CD8-positive, alpha-beta memory T cell (primary cell): ENCODE results near the gene P2RY1. TPM values are rescaled to one million over a fixed set of nuclear protein-coding genes. Genes with fewer than 3 reads are reported as not detected.

Experiments
- CTCF ChIA-PET: fragments of 350-600 bp; sonication (Branson Sonifier 250); formaldehyde crosslinking; loops from one replicate; lab custom pipeline; 2021; ENCODE audit warnings: antibody characterized with exemption; lab: Charles Lee
- POLR2A ChIA-PET: fragments of 350-600 bp; sonication (Branson Sonifier 250); formaldehyde crosslinking; loops from one replicate; lab custom pipeline; 2021; ENCODE audit warnings: antibody characterized with exemption; lab: Charles Lee
- DNase-seq, 5 donors: peaks; one replicate each; pipeline versions ENCODE4 v3.0.0 to v3.0.0-alpha.2; 2020 to 2022; ENCODE audit warnings: mixed read lengths in 1 of 5
- H3K27ac ChIP-seq: one replicate; pipeline ENCODE4 v1.7.0; 2013; ENCODE audit warnings: low read depth, mild to moderate bottlenecking, low read length, moderate library complexity
- H3K27me3 ChIP-seq: 2 replicates; pipeline ENCODE4 v1.7.0; 2013; ENCODE audit warnings: low read length, mild to moderate bottlenecking; ENCODE audit not compliant: insufficient read depth, poor library complexity, severe bottlenecking
- H3K36me3 ChIP-seq: 2 replicates; pipeline ENCODE4 v1.7.0; 2013; ENCODE audit warnings: mild to moderate bottlenecking, low read length, moderate library complexity; ENCODE audit not compliant: insufficient read depth
- H3K4me1 ChIP-seq: 2 replicates; pipeline ENCODE4 v1.7.0; 2013; ENCODE audit warnings: mild to moderate bottlenecking, low read length, moderate library complexity; ENCODE audit not compliant: insufficient read depth
- H3K4me3 ChIP-seq: 2 replicates; pipeline ENCODE4 v1.7.0; 2013; ENCODE audit warnings: mild to moderate bottlenecking, low read length
- H3K9me3 ChIP-seq: 2 replicates; pipeline ENCODE4 v1.7.0; 2013; ENCODE audit warnings: mild to moderate bottlenecking, low read length
- H3K27ac Mint-ChIP-seq, 8 donors: one replicate each; pipeline ENCODE4 v1.8.0; 2020 to 2021; ENCODE audit warnings: mixed read lengths in 8 of 8, mild to moderate bottlenecking in 6 of 8, inconsistent platforms in 3 of 8, moderate library complexity in 3 of 8
- H3K27me3 Mint-ChIP-seq, 2 donors: one replicate each; pipeline ENCODE4 v1.8.0; 2020 to 2021; ENCODE audit warnings: mixed read lengths in 2 of 2, mild to moderate bottlenecking in 1 of 2, moderate library complexity in 1 of 2
- H3K36me3 Mint-ChIP-seq, 3 donors: one replicate each; pipeline ENCODE4 v1.8.0; 2020 to 2021; ENCODE audit warnings: mixed read lengths in 3 of 3, inconsistent platforms in 1 of 3, mild to moderate bottlenecking in 1 of 3
- H3K4me1 Mint-ChIP-seq, 3 donors: one replicate each; pipeline ENCODE4 v1.8.0; 2020 to 2021; ENCODE audit warnings: mixed read lengths in 3 of 3, inconsistent platforms in 1 of 3, mild to moderate bottlenecking in 1 of 3
- H3K4me3 Mint-ChIP-seq, 7 donors: one replicate each; pipeline ENCODE4 v1.8.0; 2020 to 2021; ENCODE audit warnings: mixed read lengths in 7 of 7, mild to moderate bottlenecking in 6 of 7, moderate library complexity in 4 of 7, inconsistent platforms in 2 of 7
- H3K9me3 Mint-ChIP-seq, 5 donors: one replicate each; pipeline ENCODE4 v1.8.0; 2020 to 2022; ENCODE audit warnings: mixed read lengths in 5 of 5, mild to moderate bottlenecking in 3 of 5, moderate library complexity in 2 of 5, inconsistent platforms in 1 of 5
- polyA plus RNA-seq: library from polyadenylated mRNA; unstranded; fragments of 300-500 nt; fragmentation: Illumina TruSeq; gene quantifications from one replicate; pipeline ENCODE4 v1.2.3, GENCODE V29; 2021
- total RNA-seq, 2 experiments: library from RNA; stranded (reverse); gene quantifications; one replicate each; pipeline ENCODE4 v1.2.3, GENCODE V29; 2021

The P2RY1 gene
- total and polyA plus RNA-seq, 3 experiments from 2014 or later: 0.16 to 0.18 TPM; not detected in 1

GRCh38 chr3:152818027-152818426 is 16.9 kb upstream of the P2RY1 start:
- H3K27ac ChIP-seq: no peak overlapping the region
- CTCF ChIA-PET: no interaction called here
- no peaks in the 10 kb centered on the region for H3K36me3 ChIP-seq
- no peaks in the 10 kb centered on the region for H3K9me3 ChIP-seq
- H3K9me3 Mint-ChIP-seq: peaks cover 0 to 3% (median 0%) of the 10 kb centered on the region in 5 donors
- H3K27me3 Mint-ChIP-seq: no peaks in the 10 kb centered on the region
- H3K4me1 Mint-ChIP-seq: no peaks in the 10 kb centered on the region
- H3K4me1 ChIP-seq: no peaks in the 10 kb centered on the region
- no peak for DNase-seq
- H3K36me3 Mint-ChIP-seq: no peaks in the 10 kb centered on the region
- H3K4me3 ChIP-seq: no peak overlapping the region
- POLR2A ChIA-PET: no interaction called here
- no peak overlapping the region for H3K27ac Mint-ChIP-seq
- H3K4me3 Mint-ChIP-seq: no peak overlapping the region
- no peaks in the 10 kb centered on the region for H3K27me3 ChIP-seq

- POLR2A ChIA-PET: no interaction called here
- Mint-ChIP-seq H3K27ac (no peak overlapping the region), H3K9me3 (peaks cover 0 to 2% (median 0%) of the 10 kb centered on the region in 5 donors), H3K4me3 (no peak overlapping the region), H3K4me1 (no peaks in the 10 kb centered on the region), H3K27me3 (no peaks in the 10 kb centered on the region), H3K36me3 (no peaks in the 10 kb centered on the region)
- no peak for DNase-seq
- no peaks in the 10 kb centered on the region for H3K4me1 ChIP-seq
- H3K27ac ChIP-seq: no peak overlapping the region
- CTCF ChIA-PET: no interaction called here
- H3K36me3 ChIP-seq: no peaks in the 10 kb centered on the region
- H3K9me3 ChIP-seq: no peaks in the 10 kb centered on the region
- no peaks in the 10 kb centered on the region for H3K27me3 ChIP-seq
- no peak overlapping the region for H3K4me3 ChIP-seq
These were observed 11.8 kb upstream of the P2RY1 start for GRCh38 chr3:152823173-152823572.

DNA sequence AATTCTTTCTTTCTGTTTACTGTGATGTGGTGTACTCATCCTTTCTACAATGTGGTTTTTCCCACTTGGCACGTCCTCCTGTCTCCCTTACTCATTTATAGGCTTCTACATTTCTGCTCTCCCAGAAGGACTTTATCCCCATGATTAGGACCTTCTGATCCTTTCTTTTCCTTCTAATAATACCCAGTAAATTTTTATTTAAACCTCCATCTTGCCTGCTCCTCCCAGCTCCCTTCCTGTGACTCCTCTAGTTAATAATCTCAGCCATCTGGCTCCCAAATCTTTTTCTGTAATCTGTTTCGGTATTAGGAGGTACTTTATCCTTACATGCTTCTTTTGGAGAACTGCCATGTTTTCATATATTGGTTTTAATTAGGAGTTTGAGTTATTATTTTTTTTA is 11.2 kb upstream of the P2RY1 start:
- Mint-ChIP-seq H3K9me3 (peaks cover 0 to 2% (median 0%) of the 10 kb centered on the region in 5 donors), H3K27me3 (no peaks in the 10 kb centered on the region), H3K4me3 (no peak overlapping the region), H3K27ac (no peak overlapping the region), H3K4me1 (no peaks in the 10 kb centered on the region), H3K36me3 (no peaks in the 10 kb centered on the region)
- POLR2A ChIA-PET: no interaction called here
- Histone ChIP-seq H3K27me3 (no peaks in the 10 kb centered on the region), H3K4me3 (no peak overlapping the region), H3K4me1 (no peaks in the 10 kb centered on the region), H3K36me3 (no peaks in the 10 kb centered on the region), H3K9me3 (no peaks in the 10 kb centered on the region), H3K27ac (no peak overlapping the region)
- CTCF ChIA-PET: no interaction called here
- DNase-seq: no peak

DNA sequence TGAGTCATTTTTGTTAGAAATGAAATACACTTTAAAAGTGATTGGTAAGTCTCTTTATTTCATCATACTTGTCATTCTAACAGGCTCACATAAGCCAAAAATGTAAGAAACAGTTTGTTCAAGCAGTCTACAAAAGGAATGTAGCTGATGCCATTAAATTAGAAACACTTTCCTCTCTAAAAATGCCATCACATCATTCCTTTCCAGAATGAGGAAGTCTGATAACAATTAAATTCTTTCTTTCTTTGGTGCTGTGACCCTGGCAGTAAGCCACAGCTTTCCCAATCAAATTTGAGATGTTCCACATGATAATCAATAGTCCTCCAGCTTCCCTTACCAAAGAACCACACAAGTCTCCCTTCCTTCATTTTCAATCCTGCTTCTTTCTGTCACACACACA is 9.4 kb upstream of the P2RY1 start:
- Histone ChIP-seq H3K4me1 (no peaks in the 10 kb centered on the region), H3K27me3 (no peaks in the 10 kb centered on the region), H3K9me3 (no peaks in the 10 kb centered on the region), H3K27ac (no peak overlapping the region), H3K4me3 (no peak overlapping the region), H3K36me3 (no peaks in the 10 kb centered on the region)
- ChIA-PET CTCF (no interaction called here), POLR2A (no interaction called here)
- Mint-ChIP-seq H3K4me3 (no peak overlapping the region), H3K27me3 (no peaks in the 10 kb centered on the region), H3K4me1 (no peaks in the 10 kb centered on the region), H3K27ac (no peak overlapping the region), H3K9me3 (peaks cover 0 to 2% (median 0%) of the 10 kb centered on the region in 5 donors), H3K36me3 (no peaks in the 10 kb centered on the region)
- no peak for DNase-seq

- Mint-ChIP-seq H3K4me3 (no peak overlapping the region), H3K27me3 (no peaks in the 10 kb centered on the region), H3K36me3 (no peaks in the 10 kb centered on the region), H3K9me3 (peaks cover 0 to 2% (median 0%) of the 10 kb centered on the region in 5 donors), H3K27ac (no peak overlapping the region), H3K4me1 (no peaks in the 10 kb centered on the region)
- no peak for DNase-seq
- no peaks in the 10 kb centered on the region for H3K27me3 ChIP-seq
- ChIA-PET POLR2A (no interaction called here), CTCF (no interaction called here)
- no peak overlapping the region for H3K4me3 ChIP-seq
- no peaks in the 10 kb centered on the region for H3K36me3 ChIP-seq
- no peaks in the 10 kb centered on the region for H3K4me1 ChIP-seq
- H3K9me3 ChIP-seq: no peaks in the 10 kb centered on the region
- no peak overlapping the region for H3K27ac ChIP-seq
These were observed 8.5 kb upstream of the P2RY1 start for GRCh38 chr3:152826476-152826875.

- ChIA-PET POLR2A (no interaction called here), CTCF (no interaction called here)
- no peaks in the 10 kb centered on the region for H3K4me1 Mint-ChIP-seq
- no peaks in the 10 kb centered on the region for H3K9me3 ChIP-seq
- peaks cover 0 to 4% (median 0%) of the 10 kb centered on the region in 5 donors for H3K9me3 Mint-ChIP-seq
- H3K4me1 ChIP-seq: no peaks in the 10 kb centered on the region
- peaks cover 0 to 3% of the 10 kb centered on the region in 2 donors for H3K27me3 Mint-ChIP-seq
- H3K4me3 ChIP-seq: no peak overlapping the region
- no peaks in the 10 kb centered on the region for H3K27me3 ChIP-seq
- no peak for DNase-seq
- H3K27ac Mint-ChIP-seq: no peak overlapping the region
- H3K27ac ChIP-seq: no peak overlapping the region
- no peak overlapping the region for H3K4me3 Mint-ChIP-seq
- no peaks in the 10 kb centered on the region for H3K36me3 Mint-ChIP-seq
- H3K36me3 ChIP-seq: no peaks in the 10 kb centered on the region
These were observed 7.6 kb upstream of the P2RY1 start for GRCh38 chr3:152827313-152827712.

DNA sequence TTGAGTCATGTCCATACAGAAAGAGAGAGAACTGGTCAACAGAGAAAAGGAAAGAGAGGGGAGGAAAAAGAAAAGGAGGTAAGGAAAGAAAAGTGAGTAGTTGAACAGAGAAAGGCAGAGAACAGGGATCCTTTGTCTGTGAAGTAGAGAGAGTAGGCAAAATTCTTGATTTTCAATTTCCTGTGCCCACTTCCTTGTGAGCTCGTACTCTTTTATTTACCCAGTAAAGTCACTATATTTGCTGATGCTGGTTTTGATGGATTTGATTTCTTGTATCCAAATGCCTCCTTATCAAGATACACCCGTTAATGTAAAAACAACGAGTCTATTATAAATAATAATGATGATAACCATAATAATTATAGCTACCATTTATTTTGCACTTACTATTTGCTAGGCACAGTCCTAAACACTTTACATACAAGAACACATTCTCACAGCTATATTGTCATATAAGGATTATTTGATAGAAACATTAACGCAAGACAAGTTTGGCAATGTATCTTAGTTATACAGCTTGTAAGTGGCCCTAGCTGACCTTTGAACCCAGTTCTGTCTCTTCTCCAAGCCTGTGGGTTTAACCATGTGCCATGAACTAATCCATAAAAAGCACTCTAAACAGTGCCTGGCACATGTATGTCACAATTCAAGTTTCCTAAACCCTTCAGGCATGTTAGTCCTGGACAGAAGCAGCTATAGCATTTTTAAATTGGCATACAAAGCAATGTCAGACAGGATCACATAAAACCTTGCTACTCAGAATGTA is 6.7 kb upstream of the P2RY1 start:
- DNase-seq: no peak
- peaks cover 4 to 6% of the 10 kb centered on the region in 2 donors for H3K27me3 Mint-ChIP-seq
- peaks cover 0 to 4% (median 0%) of the 10 kb centered on the region in 5 donors for H3K9me3 Mint-ChIP-seq
- no peaks in the 10 kb centered on the region for H3K4me1 Mint-ChIP-seq
- POLR2A ChIA-PET: no interaction called here
- H3K4me3 Mint-ChIP-seq: no peak overlapping the region
- no peaks in the 10 kb centered on the region for H3K9me3 ChIP-seq
- CTCF ChIA-PET: no interaction called here
- no peak overlapping the region for H3K27ac ChIP-seq
- no peak overlapping the region for H3K27ac Mint-ChIP-seq
- no peaks in the 10 kb centered on the region for H3K27me3 ChIP-seq
- no peaks in the 10 kb centered on the region for H3K36me3 Mint-ChIP-seq
- no peak overlapping the region for H3K4me3 ChIP-seq
- H3K4me1 ChIP-seq: no peaks in the 10 kb centered on the region
- H3K36me3 ChIP-seq: no peaks in the 10 kb centered on the region

DNA sequence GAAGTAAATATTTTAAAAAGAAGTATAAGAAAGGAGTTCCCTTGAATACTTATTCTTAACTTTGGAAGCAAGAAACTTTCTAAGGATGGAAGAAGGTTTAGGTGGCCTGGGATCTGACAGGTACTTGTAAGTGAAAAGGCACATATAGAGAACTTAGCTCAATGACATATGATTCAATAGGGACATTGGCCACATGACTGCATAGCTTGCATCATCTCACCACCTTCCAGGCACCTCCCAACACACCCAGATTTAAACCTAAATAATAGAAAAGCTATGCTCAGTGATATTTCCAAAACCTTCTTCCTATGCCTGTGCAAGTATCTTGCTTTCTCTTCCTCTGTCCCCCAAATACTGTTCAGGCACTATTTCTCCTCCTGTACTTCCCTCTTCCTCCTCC is 4.7 kb upstream of the P2RY1 start:
- H3K27ac Mint-ChIP-seq: no peak overlapping the region
- H3K36me3 ChIP-seq: no peaks in the 10 kb centered on the region

More for the DNA sequence above, 4.7 kb upstream of the P2RY1 start:
- Histone ChIP-seq H3K4me3 (no peak overlapping the region), H3K9me3 (no peaks in the 10 kb centered on the region), H3K27me3 (no peaks in the 10 kb centered on the region), H3K27ac (no peak overlapping the region), H3K4me1 (no peaks in the 10 kb centered on the region)
- DNase-seq: no peak
- ChIA-PET POLR2A (no interaction called here), CTCF (no interaction called here)
- Mint-ChIP-seq H3K36me3 (no peaks in the 10 kb centered on the region), H3K9me3 (peaks cover 0 to 3% (median 0%) of the 10 kb centered on the region in 5 donors), H3K4me3 (no peak overlapping the region), H3K27me3 (peaks cover 12 to 17% of the 10 kb centered on the region in 2 donors), H3K4me1 (peaks cover 0 to 11% (median 5%) of the 10 kb centered on the region in 3 donors)
